ENCODE measurements around the gene TRIB2. TPM values are rescaled to one million over a fixed set of nuclear protein-coding genes. Genes with fewer than 3 reads are reported as not detected.

Gene TRIB2
- total RNA-seq, 5 donors from 2014 or later (not counting 1 experiment from before 2014, with no cell fraction given) = 111 to 131 (median 121) TPM

DNA sequence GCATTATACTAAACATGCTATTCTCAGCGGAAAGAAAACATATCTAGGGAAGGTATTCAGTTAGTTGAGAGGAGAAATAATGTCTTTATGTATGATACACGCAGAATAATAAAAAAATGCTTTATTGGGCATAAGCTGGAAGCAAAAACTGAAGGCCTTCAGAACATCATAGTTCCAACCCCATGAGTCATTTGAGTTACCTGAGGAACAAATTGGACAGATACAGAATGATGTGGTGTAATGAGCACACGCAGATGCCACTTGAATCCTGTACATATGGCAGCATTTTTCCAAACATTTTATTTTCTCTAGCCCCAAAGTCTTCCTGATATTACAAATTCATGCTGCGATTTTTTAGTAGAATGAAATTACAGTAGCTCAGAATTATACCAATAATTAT lies 23.2 kb upstream of the TRIB2 start:
- ATAC-seq (replicated peaks in 1 of 4) (no peak), DNase-seq (no peak)
- Histone ChIP-seq H3K4me3 (ENCODE audit: control insufficient read depth in 1 of 2, extremely low read depth in 1 of 2, low read length in 1 of 2) (no peak overlapping the region), H3K9me3 (no peaks in the 10 kb centered on the region), H3K4me1 (ENCODE audit: control insufficient read depth in 1 of 2, extremely low read depth in 1 of 2, insufficient read depth in 2 of 2, low read length in 2 of 2) (no peaks in the 10 kb centered on the region), H3K27ac (ENCODE audit: low read length) (no peak overlapping the region), H3K27me3 (replicated peaks in 1 of 2; ENCODE audit: control insufficient read depth in 2 of 2, extremely low read depth in 1 of 2, insufficient read depth in 2 of 2, low read length in 1 of 2) (no peaks in the 10 kb centered on the region), H3K36me3 (ENCODE audit: control insufficient read depth in 2 of 2, extremely low read depth in 1 of 2, insufficient read depth in 1 of 2, low read length in 1 of 2) (no peaks in the 10 kb centered on the region)
- no peak overlapping the region for H3K4me3 Mint-ChIP-seq
- ChIA-PET POLR2A (no interaction called here), CTCF (no interaction called here)
- H3K27ac Mint-ChIP-seq = no peak overlapping the region
- WGBS (ENCODE audit: insufficient coverage) = 100% methylated on average over 1 of the region's 4 CpGs
- peaks cover 4 to 16% (median 10%) of the 10 kb centered on the region in 3 donors for H3K9me3 Mint-ChIP-seq
- peaks cover 4% of the 10 kb centered on the region for H3K36me3 Mint-ChIP-seq
- no peaks in the 10 kb centered on the region for H3K27me3 Mint-ChIP-seq
- peaks cover 5% of the 10 kb centered on the region in 3 donors for H3K4me1 Mint-ChIP-seq

DNA sequence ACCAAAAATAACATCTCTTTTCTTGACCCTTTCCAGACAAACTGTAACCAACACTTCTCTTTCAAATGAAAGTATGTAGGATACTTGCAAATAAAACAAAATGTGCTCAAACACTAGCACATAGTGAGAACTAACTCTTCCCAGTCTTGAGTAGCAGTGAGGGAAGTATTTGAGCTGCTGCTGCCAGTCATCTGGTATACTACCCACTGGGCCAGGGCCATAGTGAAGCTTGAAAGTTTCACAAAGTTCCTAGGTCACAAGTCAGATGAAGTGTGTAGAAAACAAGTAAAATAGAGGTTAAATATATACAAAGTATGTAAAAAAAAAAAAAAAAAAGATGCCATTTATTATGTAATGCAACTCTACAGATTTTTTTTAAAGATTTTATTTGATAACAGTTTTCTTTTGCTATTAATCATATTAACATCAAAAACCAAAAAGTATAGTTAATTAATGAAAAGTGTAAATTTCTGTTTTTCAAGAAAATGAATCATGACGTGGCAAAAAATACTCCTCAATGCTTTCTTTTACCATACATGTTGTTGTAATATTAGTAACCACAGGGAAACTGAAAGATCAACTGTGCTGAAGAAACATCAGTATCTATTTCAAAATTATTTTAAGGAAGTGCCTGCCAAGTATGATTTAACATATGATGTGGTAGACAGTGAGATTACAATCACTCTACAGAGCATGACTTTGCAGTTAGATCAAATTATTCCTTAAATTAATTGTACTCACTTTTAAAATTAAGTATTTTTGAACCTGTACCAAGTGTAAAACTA lies 21.6 kb upstream of the TRIB2 start:
- Histone ChIP-seq H3K27ac (ENCODE audit: low read length) (no peak overlapping the region), H3K4me3 (ENCODE audit: control insufficient read depth in 1 of 2, extremely low read depth in 1 of 2, low read length in 1 of 2) (no peak overlapping the region), H3K4me1 (ENCODE audit: control insufficient read depth in 1 of 2, extremely low read depth in 1 of 2, insufficient read depth in 2 of 2, low read length in 2 of 2) (no peaks in the 10 kb centered on the region), H3K27me3 (replicated peaks in 1 of 2; ENCODE audit: control insufficient read depth in 2 of 2, extremely low read depth in 1 of 2, insufficient read depth in 2 of 2, low read length in 1 of 2) (no peaks in the 10 kb centered on the region), H3K9me3 (no peaks in the 10 kb centered on the region), H3K36me3 (ENCODE audit: control insufficient read depth in 2 of 2, extremely low read depth in 1 of 2, insufficient read depth in 1 of 2, low read length in 1 of 2) (no peaks in the 10 kb centered on the region)
- ChIA-PET CTCF (no interaction called here), POLR2A (no interaction called here)
- no peak for DNase-seq
- H3K4me3 Mint-ChIP-seq = no peak overlapping the region
- H3K36me3 Mint-ChIP-seq = peaks cover 4% of the 10 kb centered on the region
- H3K27me3 Mint-ChIP-seq = no peaks in the 10 kb centered on the region
- no peak overlapping the region for H3K27ac Mint-ChIP-seq
- no peak for ATAC-seq (replicated peaks in 1 of 4)
- peaks cover 4 to 10% (median 5%) of the 10 kb centered on the region in 3 donors for H3K9me3 Mint-ChIP-seq
- WGBS (ENCODE audit: insufficient coverage) = no CpG with 5 or more reads among the region's 1 CpG
- peaks cover 5% of the 10 kb centered on the region in 3 donors for H3K4me1 Mint-ChIP-seq

DNA sequence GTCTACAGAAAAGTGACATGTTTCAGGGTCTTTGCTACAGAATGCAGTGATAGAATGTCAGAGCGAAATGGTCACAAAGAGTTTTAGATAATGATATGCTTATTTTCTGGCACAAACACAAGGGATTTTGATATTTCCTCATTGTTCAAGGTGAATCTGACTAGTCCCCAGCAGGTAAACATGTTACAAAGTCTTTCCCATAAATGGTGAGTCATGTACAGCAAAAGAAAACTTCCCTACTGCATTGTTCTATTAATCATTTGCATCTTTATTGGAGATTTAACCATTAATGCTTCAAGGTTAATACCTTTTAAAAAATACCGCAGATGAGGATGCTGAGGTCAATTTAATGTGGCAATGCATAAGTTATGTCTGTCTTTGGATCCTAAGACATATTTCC lies 19.1 kb upstream of the TRIB2 start:
- DNase-seq (no peak), ATAC-seq (replicated peaks in 1 of 4) (no peak)
- H3K27me3 ChIP-seq (replicated peaks in 1 of 2; ENCODE audit: control insufficient read depth in 2 of 2, extremely low read depth in 1 of 2, insufficient read depth in 2 of 2, low read length in 1 of 2) = no peaks in the 10 kb centered on the region
- H3K36me3 ChIP-seq (ENCODE audit: control insufficient read depth in 2 of 2, extremely low read depth in 1 of 2, insufficient read depth in 1 of 2, low read length in 1 of 2) = no peaks in the 10 kb centered on the region
- POLR2A ChIA-PET = no interaction called here
- no peak overlapping the region for H3K27ac Mint-ChIP-seq
- CTCF ChIA-PET = no interaction called here
- WGBS (ENCODE audit: insufficient coverage) = no CpG with 5 or more reads among the region's 2 CpGs
- H3K4me3 ChIP-seq (ENCODE audit: control insufficient read depth in 1 of 2, extremely low read depth in 1 of 2, low read length in 1 of 2) = no peak overlapping the region
- H3K9me3 Mint-ChIP-seq = no peaks in the 10 kb centered on the region
- peaks cover 16 to 18% (median 17%) of the 10 kb centered on the region in 3 donors for H3K4me1 Mint-ChIP-seq
- H3K36me3 Mint-ChIP-seq = no peaks in the 10 kb centered on the region
- H3K27ac ChIP-seq (ENCODE audit: low read length) = no peak overlapping the region
- no peaks in the 10 kb centered on the region for H3K27me3 Mint-ChIP-seq
- no peaks in the 10 kb centered on the region for H3K9me3 ChIP-seq
- H3K4me1 ChIP-seq (ENCODE audit: control insufficient read depth in 1 of 2, extremely low read depth in 1 of 2, insufficient read depth in 2 of 2, low read length in 2 of 2) = peaks cover 0 to 6% of the 10 kb centered on the region in 2 experiments
- H3K4me3 Mint-ChIP-seq = no peak overlapping the region

DNA sequence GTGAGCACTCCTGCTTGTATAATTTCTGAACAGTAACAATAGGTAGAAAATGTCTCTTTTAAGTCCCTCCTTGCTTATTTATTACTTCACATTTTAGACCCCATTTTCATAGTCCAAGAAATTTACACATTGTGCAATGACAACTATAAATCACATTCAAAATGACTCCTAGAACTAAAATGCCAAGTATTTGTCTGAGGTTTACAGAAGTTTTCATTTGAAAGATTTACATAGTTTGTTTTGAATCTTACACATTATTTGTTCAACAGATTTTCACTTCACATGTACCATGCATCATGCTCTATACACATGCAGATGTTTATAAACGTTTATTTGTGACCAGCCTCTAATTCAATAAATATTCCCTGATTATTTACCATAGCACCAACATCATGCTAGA lies 15.7 kb upstream of the TRIB2 start:
- no peaks in the 10 kb centered on the region for H3K27me3 Mint-ChIP-seq
- Histone ChIP-seq H3K27me3 (replicated peaks in 1 of 2; ENCODE audit: control insufficient read depth in 2 of 2, extremely low read depth in 1 of 2, insufficient read depth in 2 of 2, low read length in 1 of 2) (no peaks in the 10 kb centered on the region), H3K9me3 (no peaks in the 10 kb centered on the region), H3K27ac (ENCODE audit: low read length) (no peak overlapping the region), H3K4me3 (ENCODE audit: control insufficient read depth in 1 of 2, extremely low read depth in 1 of 2, low read length in 1 of 2) (no peak overlapping the region), H3K4me1 (ENCODE audit: control insufficient read depth in 1 of 2, extremely low read depth in 1 of 2, insufficient read depth in 2 of 2, low read length in 2 of 2) (peaks cover 2 to 22% of the 10 kb centered on the region in 2 experiments), H3K36me3 (ENCODE audit: control insufficient read depth in 2 of 2, extremely low read depth in 1 of 2, insufficient read depth in 1 of 2, low read length in 1 of 2) (no peaks in the 10 kb centered on the region)
- H3K9me3 Mint-ChIP-seq = peaks cover 0 to 3% (median 0%) of the 10 kb centered on the region in 3 donors
- CTCF ChIA-PET = no interaction called here
- WGBS (ENCODE audit: insufficient coverage) = no CpG with 5 or more reads among the region's 1 CpG
- DNase-seq (no peak), ATAC-seq (replicated peaks in 1 of 4) (no peak)
- H3K27ac Mint-ChIP-seq = no peak overlapping the region
- POLR2A ChIA-PET = no interaction called here
- no peak overlapping the region for H3K4me3 Mint-ChIP-seq
- H3K4me1 Mint-ChIP-seq = peaks cover 34 to 44% (median 42%) of the 10 kb centered on the region in 3 donors
- no peaks in the 10 kb centered on the region for H3K36me3 Mint-ChIP-seq

DNA sequence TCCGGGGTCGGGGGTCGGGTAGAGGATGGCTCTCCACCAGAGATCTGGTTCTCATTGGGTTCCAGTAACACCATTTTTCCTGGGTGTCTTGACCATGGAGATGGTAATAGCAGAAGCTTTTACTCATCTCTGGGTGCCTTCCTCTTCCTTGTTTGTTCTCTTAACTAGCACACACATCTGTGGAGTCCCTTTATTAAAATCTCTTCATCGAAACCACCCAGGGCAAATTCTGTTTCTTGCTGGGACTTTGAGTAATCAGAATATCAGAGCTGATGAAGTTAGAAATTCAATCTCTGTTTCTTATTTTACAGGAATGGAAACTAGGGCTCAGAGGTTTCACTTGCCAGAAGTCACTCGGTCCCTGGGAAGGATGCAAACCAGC lies 15.0 kb upstream of the TRIB2 start:
- Mint-ChIP-seq H3K4me1 (peaks cover 34 to 45% (median 44%) of the 10 kb centered on the region in 3 donors), H3K27me3 (no peaks in the 10 kb centered on the region)
- H3K4me3 ChIP-seq (ENCODE audit: control insufficient read depth in 1 of 2, extremely low read depth in 1 of 2, low read length in 1 of 2) = no peak overlapping the region

DNA sequence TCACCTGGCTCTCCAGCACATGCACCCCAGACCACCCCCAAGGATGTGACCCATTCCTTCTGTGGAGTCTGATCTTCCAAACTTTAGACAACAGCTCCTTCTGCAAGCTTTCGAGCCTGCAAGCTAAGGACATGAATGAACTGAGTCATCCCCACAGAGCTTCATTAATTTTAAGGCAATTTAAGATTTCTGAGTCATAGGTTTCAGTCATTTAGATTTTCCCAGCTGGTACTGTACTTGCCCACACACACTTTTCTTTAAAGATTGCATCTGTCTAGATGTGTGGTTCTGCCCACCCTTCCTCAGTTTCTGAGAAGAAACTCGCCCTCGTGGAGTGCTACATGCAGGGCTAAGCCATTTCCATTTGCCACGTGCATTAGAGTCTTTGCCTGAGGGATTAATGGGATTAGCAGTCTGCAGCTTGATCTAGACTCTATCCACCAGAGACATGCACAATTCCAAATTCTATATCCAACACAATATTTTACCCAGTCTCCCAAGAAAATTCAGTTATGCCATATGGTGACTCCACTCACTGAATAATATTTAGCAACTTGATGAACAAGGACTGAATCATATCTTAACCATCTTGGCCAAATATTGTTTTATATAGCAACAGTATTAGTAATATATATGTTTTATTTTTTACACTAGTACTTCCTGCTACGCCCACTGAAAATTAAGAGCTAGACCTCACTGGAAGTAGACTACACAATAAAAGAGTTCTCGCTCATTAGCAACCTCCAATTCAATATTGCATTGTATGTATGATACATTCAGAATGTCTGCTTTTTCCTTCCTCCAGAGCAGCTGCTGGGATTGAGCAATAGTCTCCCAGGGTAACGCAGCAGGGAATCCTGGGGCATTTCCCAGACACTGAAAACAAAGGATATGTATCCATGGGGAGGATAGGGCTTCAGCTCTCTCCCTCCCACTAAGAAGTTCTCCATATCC lies 14.3 kb upstream of the TRIB2 start:
- Mint-ChIP-seq H3K4me1 (peaks cover 34 to 45% (median 43%) of the 10 kb centered on the region in 3 donors), H3K36me3 (no peaks in the 10 kb centered on the region)
- POLR2A ChIA-PET = interaction anchor here in 1 of 2 donors (0.6 to 0.7 kb wide), 2 partner anchors 15 to 77 kb away, joined by 3 read pairs; no protein-coding TSS in a partner anchor

More for the DNA sequence above, 15.0 kb upstream of the TRIB2 start:
- H3K27ac ChIP-seq (ENCODE audit: low read length) = no peak overlapping the region
- DNase-seq (no peak), ATAC-seq (replicated peaks in 1 of 4) (no peak)
- H3K27me3 ChIP-seq (replicated peaks in 1 of 2; ENCODE audit: control insufficient read depth in 2 of 2, extremely low read depth in 1 of 2, insufficient read depth in 2 of 2, low read length in 1 of 2) = no peaks in the 10 kb centered on the region
- WGBS (ENCODE audit: insufficient coverage) = 56% methylated on average over 2 of the region's 5 CpGs
- POLR2A ChIA-PET = interaction anchor here in 1 of 2 donors (0.6 to 0.7 kb wide), 2 partner anchors 14 to 77 kb away, joined by 3 read pairs; no protein-coding TSS in a partner anchor
- Mint-ChIP-seq H3K36me3 (no peaks in the 10 kb centered on the region), H3K9me3 (peaks cover 0 to 3% (median 0%) of the 10 kb centered on the region in 3 donors), H3K4me3 (peak overlapping the region in 1 of 3 donors; percentile 14), H3K27ac (no peak overlapping the region)
- CTCF ChIA-PET = interaction anchor here in 1 of 2 donors (2.4 kb wide), 1 partner anchor 14 kb away, joined by 8 read pairs; no protein-coding TSS in a partner anchor
- no peaks in the 10 kb centered on the region for H3K9me3 ChIP-seq
- no peaks in the 10 kb centered on the region for H3K36me3 ChIP-seq (ENCODE audit: control insufficient read depth in 2 of 2, extremely low read depth in 1 of 2, insufficient read depth in 1 of 2, low read length in 1 of 2)
- H3K4me1 ChIP-seq (ENCODE audit: control insufficient read depth in 1 of 2, extremely low read depth in 1 of 2, insufficient read depth in 2 of 2, low read length in 2 of 2) = peaks cover 2 to 22% of the 10 kb centered on the region in 2 experiments

More for the DNA sequence above, 14.3 kb upstream of the TRIB2 start:
- no peaks in the 10 kb centered on the region for H3K36me3 ChIP-seq (ENCODE audit: control insufficient read depth in 2 of 2, extremely low read depth in 1 of 2, insufficient read depth in 1 of 2, low read length in 1 of 2)
- H3K4me1 ChIP-seq (ENCODE audit: control insufficient read depth in 1 of 2, extremely low read depth in 1 of 2, insufficient read depth in 2 of 2, low read length in 2 of 2) = peaks cover 2 to 22% of the 10 kb centered on the region in 2 experiments
- no peaks in the 10 kb centered on the region for H3K27me3 ChIP-seq (replicated peaks in 1 of 2; ENCODE audit: control insufficient read depth in 2 of 2, extremely low read depth in 1 of 2, insufficient read depth in 2 of 2, low read length in 1 of 2)
- no CpG with 5 or more reads among the region's 7 CpGs for WGBS (ENCODE audit: insufficient coverage)
- H3K9me3 ChIP-seq = no peaks in the 10 kb centered on the region
- DNase-seq (no peak), ATAC-seq (replicated peaks in 1 of 4) (peak in 2 of 4 experiments; percentile 38 to 52)
- H3K27me3 Mint-ChIP-seq = no peaks in the 10 kb centered on the region
- no peak overlapping the region for H3K4me3 ChIP-seq (ENCODE audit: control insufficient read depth in 1 of 2, extremely low read depth in 1 of 2, low read length in 1 of 2)
- CTCF ChIA-PET = interaction anchor here in 1 of 2 donors (2.4 kb wide), 1 partner anchor 14 kb away, joined by 8 read pairs; no protein-coding TSS in a partner anchor
- no peak overlapping the region for H3K27ac ChIP-seq (ENCODE audit: low read length)
- H3K4me3 Mint-ChIP-seq = peak overlapping the region in 2 of 3 donors; percentile 14 to 35
- H3K9me3 Mint-ChIP-seq = peaks cover 0 to 3% (median 0%) of the 10 kb centered on the region in 3 donors
- H3K27ac Mint-ChIP-seq = peak overlapping the region in 1 of 2 donors; percentile 52

All from T-cell (primary cell).